Psoas muscle (tissue), 8 donors: ENCODE data around the gene GASK1B. TPM values are rescaled to one million over a fixed set of nuclear protein-coding genes. Genes with fewer than 3 reads are reported as not detected.
A peak's percentile ranks its signal among the peaks of the same experiment; 100 is the strongest.

Experiments
- ATAC-seq, 4 donors: fragments of 200-7000 bp; cut with Tn5 transposase; one replicate each; pipeline ENCODE4 v1.9.1; 2020; ENCODE audit warnings: moderate library complexity in 3 of 4, mild to moderate bottlenecking in 2 of 4
- DNase-seq, 2 donors: peaks; one replicate each; pipeline ENCODE4 v3.0.0-alpha.2; 2020
- H3K27ac ChIP-seq: fragments of 200-600 bp; one replicate; pipeline ENCODE4 v1.8.0; 2022
- H3K27me3 ChIP-seq, 3 donors: fragments of 200-600 bp in 1 of 3; one replicate each; pipeline versions ENCODE4 v1.6.1 to v1.8.0; 2013 to 2022; ENCODE audit warnings: low read length in 2 of 3, mild to moderate bottlenecking in 2 of 3, moderate library complexity in 1 of 3; ENCODE audit not compliant: insufficient read depth in 3 of 3
- H3K36me3 ChIP-seq, 2 donors: fragments of 200-600 bp in 1 of 2; one replicate each; pipeline versions ENCODE4 v1.6.1 to v1.8.0; 2013 to 2022; ENCODE audit warnings: low read depth in 1 of 2, mild to moderate bottlenecking in 1 of 2, moderate library complexity in 1 of 2; ENCODE audit not compliant: insufficient read depth in 1 of 2
- H3K4me1 ChIP-seq: fragments of 200-600 bp; one replicate; pipeline ENCODE4 v1.8.0; 2022
- H3K4me3 ChIP-seq: fragments of 200-600 bp; one replicate; pipeline ENCODE4 v1.8.0; 2022; ENCODE audit warnings: mild to moderate bottlenecking
- H3K9me3 ChIP-seq: fragments of 200-600 bp; one replicate; pipeline ENCODE4 v1.8.0; 2022
- CTCF ChIP-seq: fragments of 200-600 bp; IDR thresholded peaks from one replicate; pipeline ENCODE4 v1.8.0; 2022; ENCODE audit warnings: antibody characterized with exemption
- WGBS, 3 donors: extraction: QIAGEN DNeasy Blood & Tissue Kit; methylation state at CpG; one replicate each; pipeline versions ENCODE4 v1.1.6 to v1.1.7; 2013; 5-methylcytosine and 5-hydroxymethylcytosine counted together
- intact Hi-C, 2 donors: fragments of 100-400 bp; cut with DNase I; formaldehyde crosslinking; loops; one replicate each; pipeline versions ENCODE4 v1.11.0 to v1.14.2; 2022
- polyA plus RNA-seq, 3 donors: library from polyadenylated mRNA; stranded (reverse); fragments of 200-250 nt; gene quantifications; one replicate each; pipeline ENCODE4 v1.2.3, GENCODE V29; 2013
- total RNA-seq, 4 donors: library from RNA; stranded (reverse); fragmentation: NEBNext Ultra II Directional in 2 of 4; extraction: Animal tissue kit (Norgen Biotek cat#: 25700) in 2 of 4; gene quantifications; one replicate each; pipeline versions ENCODE4 v1.2.1 to v1.2.4, GENCODE V29; 2021 to 2023
- donor health status: healthy with polysubstance abuse.
- donor health status: DM: no; HTN: no; CAD: no; lungs with moderate emphysema.
- donor health status: Bipolar disorder and iron deficiency.
- donor health status: healthy.
- donor health status: DM: yes; HTN: yes; CAD: no.
- donor health status: DM: no; HTN: no; CAD: no.
- donor health status: DM: no; HTN: no; CAD: no.
- donor health status: DM: yes; HTN: yes; CAD: no.

The GASK1B gene
- total and polyA plus RNA-seq, 7 donors: 2.6 to 16.7 (median 5.4) TPM

- Histone ChIP-seq H3K4me3 (no peak overlapping the region), H3K4me1 (no peaks in the 10 kb centered on the region), H3K9me3 (no peaks in the 10 kb centered on the region), H3K27ac (no peak overlapping the region), H3K27me3 (no peaks in the 10 kb centered on the region), H3K36me3 (no peaks in the 10 kb centered on the region)
- ATAC-seq (peak in 2 of 4 donors; percentile 47 to 54), DNase-seq (no peak)
- no peak for TF ChIP-seq CTCF
- 56 to 76% (median 60%) methylated on average over 5 of the region's 5 CpGs for WGBS, 3 donors
- intact Hi-C loops: loop anchor here in 1 of 2 donors (5.0 kb wide), 1 partner anchor 60 kb away; no protein-coding TSS in a partner anchor
Measured at GRCh38 chr4:158192439-158193158, 19.8 kb upstream of the GASK1B start.

GRCh38 chr4:158190718-158191117, 17.9 kb upstream of the GASK1B start:
- no peaks in the 10 kb centered on the region for H3K9me3 ChIP-seq
- DNase-seq (no peak), ATAC-seq (no peak)
- H3K4me3 ChIP-seq: no peak overlapping the region
- H3K36me3 ChIP-seq: no peaks in the 10 kb centered on the region
- H3K4me1 ChIP-seq: no peaks in the 10 kb centered on the region
- TF ChIP-seq CTCF: no peak
- WGBS, 3 donors: 87 to 94% (median 90%) methylated on average over 2 of the region's 2 CpGs
- H3K27me3 ChIP-seq: no peaks in the 10 kb centered on the region
- no peak overlapping the region for H3K27ac ChIP-seq
- intact Hi-C loops: loop anchor here (2.0 to 5.0 kb wide), 2 partner anchors 62 kb away; no protein-coding TSS in a partner anchor

- DNase-seq (no peak), ATAC-seq (no peak)
- Histone ChIP-seq H3K4me3 (no peak overlapping the region), H3K27me3 (no peaks in the 10 kb centered on the region), H3K4me1 (no peaks in the 10 kb centered on the region), H3K9me3 (no peaks in the 10 kb centered on the region), H3K27ac (no peak overlapping the region), H3K36me3 (no peaks in the 10 kb centered on the region)
- 99 to 100% (median 100%) methylated on average over 1 of the region's 1 CpG for WGBS, 3 donors
- intact Hi-C loops: no loop called here
- no peak for TF ChIP-seq CTCF
Measured at GRCh38 chr4:158189422-158189821, 16.6 kb upstream of the GASK1B start.

GRCh38 chr4:158186815-158187214, 14.0 kb upstream of the GASK1B start:
- 67 to 77% (median 73%) methylated on average over 2 of the region's 2 CpGs for WGBS, 3 donors
- no peak for TF ChIP-seq CTCF
- H3K36me3 ChIP-seq: no peaks in the 10 kb centered on the region

More at GRCh38 chr4:158186815-158187214, 14.0 kb upstream of the GASK1B start:
- Histone ChIP-seq H3K4me3 (no peak overlapping the region), H3K4me1 (no peaks in the 10 kb centered on the region), H3K27me3 (no peaks in the 10 kb centered on the region), H3K9me3 (no peaks in the 10 kb centered on the region), H3K27ac (no peak overlapping the region)
- ATAC-seq (no peak), DNase-seq (no peak)
- intact Hi-C loops: no loop called here
